ENCODE data around the gene PBX1.

GRCh38 chr1:164794356-164794755 is 235.4 kb downstream of the PBX1 start:
- TF ChIP-seq POLR2AphosphoS5 (IDR thresholded peaks at IDR 0.05; ENCODE audit: low read depth, low read length), result no peak
- no peak for TF ChIP-seq TAF1 (IDR thresholded peaks at IDR 0.05; ENCODE audit: borderline replicate concordance, insufficient read depth, low read length)
- no peak for TF ChIP-seq SIN3A (IDR thresholded peaks at IDR 0.05; ENCODE audit: borderline replicate concordance, insufficient read depth, low read length)
- no peak for TF ChIP-seq REST (IDR thresholded peaks at IDR 0.05; ENCODE audit: insufficient read depth in 1 of 2, low read depth in 2 of 2, low read length in 2 of 2)
- TF ChIP-seq FOXP2 (optimal IDR thresholded peaks at IDR 0.05; ENCODE audit: borderline replicate concordance, extremely low read depth, extremely low read length, insufficient read depth), result no peak
